A673 (cell line): ENCODE data around the gene NPBWR2.

Experiments used
- EZH2 ChIP-seq: fragments of 200-600 bp; sonication (generic); IDR thresholded peaks from 2 replicates; pipeline ENCODE4 v1.6.1; 2017; ENCODE audit warnings: borderline replicate concordance, low read depth, mild to moderate bottlenecking, mixed read lengths, antibody characterized with exemption, low read length; ENCODE audit not compliant: poor library complexity, severe bottlenecking
- TF ChIP-seq, protein P1 (sequence below): fragments of 300-800, 200-600 bp; sonication (generic); conservative IDR thresholded peaks from 2 replicates; pipeline ENCODE4 v1.5.1; 2017; ENCODE audit warnings: low read depth, mild to moderate bottlenecking, antibody characterized with exemption, low read length, moderate library complexity, mixed read lengths

DNA sequence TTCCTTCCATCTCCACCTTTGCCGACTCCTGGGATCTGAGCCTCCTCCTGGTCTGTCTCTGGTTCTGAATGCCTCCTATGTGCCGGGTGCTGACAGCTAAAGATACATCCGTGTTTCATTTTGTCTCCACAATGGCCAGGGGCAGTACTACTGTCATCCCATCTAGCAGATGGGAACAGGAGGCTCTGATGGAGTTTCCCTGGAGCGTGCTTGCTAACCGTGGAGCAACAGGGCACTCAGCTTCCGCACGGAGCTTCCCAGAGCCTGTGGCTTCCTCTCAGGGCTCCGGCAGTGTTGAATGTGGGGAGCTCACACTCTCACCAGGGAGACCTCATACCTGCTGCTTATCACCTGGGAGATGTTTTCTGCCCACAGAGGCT is 11.9 kb upstream of the NPBWR2 start:
- TF ChIP-seq, protein P1, sequence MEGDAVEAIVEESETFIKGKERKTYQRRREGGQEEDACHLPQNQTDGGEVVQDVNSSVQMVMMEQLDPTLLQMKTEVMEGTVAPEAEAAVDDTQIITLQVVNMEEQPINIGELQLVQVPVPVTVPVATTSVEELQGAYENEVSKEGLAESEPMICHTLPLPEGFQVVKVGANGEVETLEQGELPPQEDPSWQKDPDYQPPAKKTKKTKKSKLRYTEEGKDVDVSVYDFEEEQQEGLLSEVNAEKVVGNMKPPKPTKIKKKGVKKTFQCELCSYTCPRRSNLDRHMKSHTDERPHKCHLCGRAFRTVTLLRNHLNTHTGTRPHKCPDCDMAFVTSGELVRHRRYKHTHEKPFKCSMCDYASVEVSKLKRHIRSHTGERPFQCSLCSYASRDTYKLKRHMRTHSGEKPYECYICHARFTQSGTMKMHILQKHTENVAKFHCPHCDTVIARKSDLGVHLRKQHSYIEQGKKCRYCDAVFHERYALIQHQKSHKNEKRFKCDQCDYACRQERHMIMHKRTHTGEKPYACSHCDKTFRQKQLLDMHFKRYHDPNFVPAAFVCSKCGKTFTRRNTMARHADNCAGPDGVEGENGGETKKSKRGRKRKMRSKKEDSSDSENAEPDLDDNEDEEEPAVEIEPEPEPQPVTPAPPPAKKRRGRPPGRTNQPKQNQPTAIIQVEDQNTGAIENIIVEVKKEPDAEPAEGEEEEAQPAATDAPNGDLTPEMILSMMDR: no peak
- TF ChIP-seq EZH2: no peak
